ENCODE measurements around the gene PPP1R3E. TPM values are rescaled to one million over a fixed set of nuclear protein-coding genes. Genes with fewer than 3 reads are reported as not detected.

The PPP1R3E gene
- total and polyA plus RNA-seq, 2 of the 13 experiments (the other 11 are each of a cell fraction or from before 2014, with no cell fraction given), result 16.5 to 26.5 TPM

DNA sequence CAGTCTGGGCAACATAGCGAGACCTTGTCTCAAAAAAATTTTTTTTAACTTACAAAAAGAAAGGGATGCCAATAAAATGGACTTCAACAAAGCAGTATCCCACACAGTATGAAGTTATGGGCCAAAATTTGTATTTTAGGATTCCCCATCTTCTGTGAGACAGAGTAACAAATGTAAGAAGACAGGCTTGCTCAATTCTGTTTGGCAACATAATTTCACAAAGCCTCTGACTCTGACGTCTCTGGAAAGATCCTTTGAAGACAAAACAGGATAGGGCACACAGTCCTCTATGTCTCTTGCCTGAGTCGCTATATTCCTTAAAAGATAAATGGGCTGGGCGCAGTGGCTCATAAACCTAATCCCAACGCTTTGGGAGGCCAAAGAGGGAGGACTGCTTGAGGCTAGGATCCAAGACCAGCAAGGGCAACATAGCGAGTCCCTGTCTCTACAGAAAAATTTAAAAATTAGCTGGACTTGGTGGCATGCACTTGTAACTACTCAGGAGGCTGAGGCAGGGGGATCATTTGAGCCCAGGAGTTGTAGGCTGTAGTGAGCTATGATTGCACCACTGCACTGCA lies 15.7 kb downstream of the PPP1R3E start:
- no peak for ATAC-seq
- no peak for DNase-seq (ENCODE audit: low spot score)
- H3K4me2 ChIP-seq (ENCODE audit: low read depth, low read length), result peak overlapping the region; percentile 93
- intact Hi-C loops (cut with micrococcal nuclease; ENCODE audit: unreplicated experiment) (loop anchor here (1.0 kb wide), 5 partner anchors 8 to 192 kb away; partner anchors contain the start of genes ACIN1, C14orf119, NGDN and PABPN1), in situ Hi-C loops (cut with HindIII; ENCODE audit: extremely low pct_ligation_motif_present, low pct_unique_long_range_greater_than_20kb) (no loop called here)
- H3K4me1 ChIP-seq (ENCODE audit: insufficient read depth, low read length), result peaks cover 26% of the 10 kb centered on the region
- H3K27me3 ChIP-seq (ENCODE audit: control insufficient read depth in 1 of 2, insufficient read depth in 2 of 2, low read length in 2 of 2), result no peaks in the 10 kb centered on the region; a peak in 1 of 5 replicates
- FAIRE-seq, result no peak
- WGBS (ENCODE audit: low lambda C conversion rate), result 46% methylated on average over 6 of the region's 6 CpGs
- H3K4me3 ChIP-seq (replicated peaks in 1 of 3; ENCODE audit: insufficient read depth in 1 of 3, low read depth in 2 of 3, low read length in 3 of 3), result peak overlapping the region; percentile 83 to 96 (median 83)
- no peaks in the 10 kb centered on the region for H4K20me1 ChIP-seq (ENCODE audit: insufficient read depth, low read length)
- H3K36me3 ChIP-seq (replicated peaks in 1 of 2; ENCODE audit: control insufficient read depth in 1 of 2, insufficient read depth in 2 of 2, low read length in 2 of 2), result peaks cover 2 to 4% of the 10 kb centered on the region in 2 experiments; a peak in 1 of 5 replicates
- peak overlapping the region; percentile 83 for H3K27ac ChIP-seq (ENCODE audit: extremely low read length, insufficient read depth, low read length)
- ChIA-PET CTCF (ENCODE audit: low intra/inter-chr PET ratio, low total read pairs) (interaction anchor here (1.9 kb wide), 1 partner anchor 8 kb away, joined by 8 read pairs; no protein-coding TSS in a partner anchor), POLR2A (interaction anchor here (0.9 to 9.2 kb wide), 22 partner anchors 7 to 955 kb away, joined by 3 to 165 read pairs (median 6); partner anchors contain the start of genes ACIN1, BCL2L2, C14orf119 and MYH7)
- H3K9me3 ChIP-seq (ENCODE audit: low read length), result no peaks in the 10 kb centered on the region
- peaks cover 19% of the 10 kb centered on the region for H3K79me2 ChIP-seq (ENCODE audit: insufficient read depth, low read length)
- no peak overlapping the region for H2AFZ ChIP-seq (ENCODE audit: low read length)
- peak overlapping the region; percentile 75 for H3K9ac ChIP-seq (ENCODE audit: insufficient read depth, low read depth, low read length)
- no TSS peak for BruUV-seq (replicated peaks)
- TF ChIP-seq ZFYVE20 (CRISPR knock-in tag; IDR thresholded peaks at IDR 0.05; ENCODE audit: borderline replicate concordance, low read depth) (no peak), JUND (CRISPR knock-in tag; IDR thresholded peaks at IDR 0.05) (no peak), ZNF839 (CRISPR knock-in tag; IDR thresholded peaks at IDR 0.05; ENCODE audit: borderline replicate concordance) (no peak), MBNL3 (CRISPR knock-in tag; conservative IDR thresholded peaks at IDR 0.05) (0 out of 2 replicates have a peak, but pooled peaks have one; percentile 33), DPF2 (CRISPR knock-in tag; IDR thresholded peaks at IDR 0.05; ENCODE audit: borderline replicate concordance, low read depth) (no peak), U2AF2 (IDR thresholded peaks at IDR 0.05; ENCODE audit: low read depth, low read length) (no peak), KAT2B (IDR thresholded peaks at IDR 0.05; ENCODE audit: borderline replicate concordance, low read depth, low read length) (no peak), HOXA9 (CRISPR knock-in tag; IDR thresholded peaks at IDR 0.05; ENCODE audit: borderline replicate concordance) (no peak), RARG (CRISPR knock-in tag; IDR thresholded peaks at IDR 0.05; ENCODE audit: low read depth) (0 out of 2 replicates have a peak, but pooled peaks have one; percentile 37)
- TF ChIP-seq, protein P1, sequence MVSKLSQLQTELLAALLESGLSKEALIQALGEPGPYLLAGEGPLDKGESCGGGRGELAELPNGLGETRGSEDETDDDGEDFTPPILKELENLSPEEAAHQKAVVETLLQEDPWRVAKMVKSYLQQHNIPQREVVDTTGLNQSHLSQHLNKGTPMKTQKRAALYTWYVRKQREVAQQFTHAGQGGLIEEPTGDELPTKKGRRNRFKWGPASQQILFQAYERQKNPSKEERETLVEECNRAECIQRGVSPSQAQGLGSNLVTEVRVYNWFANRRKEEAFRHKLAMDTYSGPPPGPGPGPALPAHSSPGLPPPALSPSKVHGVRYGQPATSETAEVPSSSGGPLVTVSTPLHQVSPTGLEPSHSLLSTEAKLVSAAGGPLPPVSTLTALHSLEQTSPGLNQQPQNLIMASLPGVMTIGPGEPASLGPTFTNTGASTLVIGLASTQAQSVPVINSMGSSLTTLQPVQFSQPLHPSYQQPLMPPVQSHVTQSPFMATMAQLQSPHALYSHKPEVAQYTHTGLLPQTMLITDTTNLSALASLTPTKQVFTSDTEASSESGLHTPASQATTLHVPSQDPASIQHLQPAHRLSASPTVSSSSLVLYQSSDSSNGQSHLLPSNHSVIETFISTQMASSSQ (IDR thresholded peaks at IDR 0.05; ENCODE audit: low read depth), result no peak
- TF ChIP-seq, protein P1 (CRISPR knock-in tag; IDR thresholded peaks at IDR 0.05; ENCODE audit: borderline replicate concordance), result no peak
- TF ChIP-seq, protein P2, sequence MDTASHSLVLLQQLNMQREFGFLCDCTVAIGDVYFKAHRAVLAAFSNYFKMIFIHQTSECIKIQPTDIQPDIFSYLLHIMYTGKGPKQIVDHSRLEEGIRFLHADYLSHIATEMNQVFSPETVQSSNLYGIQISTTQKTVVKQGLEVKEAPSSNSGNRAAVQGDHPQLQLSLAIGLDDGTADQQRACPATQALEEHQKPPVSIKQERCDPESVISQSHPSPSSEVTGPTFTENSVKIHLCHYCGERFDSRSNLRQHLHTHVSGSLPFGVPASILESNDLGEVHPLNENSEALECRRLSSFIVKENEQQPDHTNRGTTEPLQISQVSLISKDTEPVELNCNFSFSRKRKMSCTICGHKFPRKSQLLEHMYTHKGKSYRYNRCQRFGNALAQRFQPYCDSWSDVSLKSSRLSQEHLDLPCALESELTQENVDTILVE (CRISPR knock-in tag; IDR thresholded peaks at IDR 0.05), result no peak
